Hindlimb muscle (tissue), 1 donor: ENCODE results near the gene MORC2. TPM values are rescaled to one million over a fixed set of nuclear protein-coding genes. Genes with fewer than 3 reads are reported as not detected.

Source experiments
- DNase-seq: peaks from one replicate; pipeline ENCODE4 v3.0.0-alpha.2; 2013
- polyA plus RNA-seq: library from polyadenylated mRNA; unstranded; fragments of 120-200 nt; gene quantifications from one replicate; pipeline ENCODE4 v1.2.1, GENCODE V29; 2013; ENCODE audit not compliant: insufficient read length

MORC2 gene
- polyA plus RNA-seq, 1 donor, result 27.1 TPM

GRCh38 chr22:30918761-30919160, 49.8 kb downstream of the MORC2 start:
- DNase-seq, result no peak

GRCh38 chr22:30910358-30910757, 58.2 kb downstream of the MORC2 start:
- no peak for DNase-seq

- DNase-seq, result no peak
Observed at GRCh38 chr22:30909306-30909705, 59.3 kb downstream of the MORC2 start.

- no peak for DNase-seq
Observed at GRCh38 chr22:30908051-30908461, 60.5 kb downstream of the MORC2 start.

- no peak for DNase-seq
Observed at GRCh38 chr22:30906946-30907345, 61.6 kb downstream of the MORC2 start.

- DNase-seq, result no peak
Observed at GRCh38 chr22:30906411-30906810, 62.2 kb downstream of the MORC2 start.

GRCh38 chr22:30905696-30906341, 62.8 kb downstream of the MORC2 start:
- DNase-seq, result no peak

- no peak for DNase-seq
Observed at GRCh38 chr22:30903876-30904460, 64.6 kb downstream of the MORC2 start.

GRCh38 chr22:30902496-30903357, 65.8 kb downstream of the MORC2 start:
- DNase-seq, result no peak

- DNase-seq, result no peak
Observed at GRCh38 chr22:30894371-30894740, 74.2 kb downstream of the MORC2 start.

GRCh38 chr22:30893434-30894370, 74.9 kb downstream of the MORC2 start:
- DNase-seq, result no peak

GRCh38 chr22:30892731-30893221, 75.8 kb downstream of the MORC2 start:
- DNase-seq, result no peak

- no peak for DNase-seq
Observed at GRCh38 chr22:30892286-30892685, 76.3 kb downstream of the MORC2 start.

GRCh38 chr22:30891781-30892180, 76.8 kb downstream of the MORC2 start:
- DNase-seq, result no peak

- DNase-seq, result no peak
Observed at GRCh38 chr22:30891443-30891755, 77.2 kb downstream of the MORC2 start.

- no peak for DNase-seq
Observed at GRCh38 chr22:30890686-30891442, 77.7 kb downstream of the MORC2 start.

- DNase-seq, result no peak
Observed at GRCh38 chr22:30889996-30890480, 78.5 kb downstream of the MORC2 start.

GRCh38 chr22:30889268-30889995, 79.1 kb downstream of the MORC2 start:
- no peak for DNase-seq

- DNase-seq, result no peak
Observed at GRCh38 chr22:30887861-30888260, 80.7 kb downstream of the MORC2 start.

- DNase-seq, result no peak
Observed at GRCh38 chr22:30887453-30887852, 81.1 kb downstream of the MORC2 start.

GRCh38 chr22:30885591-30885990, 83.0 kb downstream of the MORC2 start:
- no peak for DNase-seq
